HG03060 (cell line): ENCODE measurements around the gene PRTFDC1.
"Not testable (repeated sequence)": the region's sequence is repeated elsewhere in the genome, so short reads cannot be mapped to it uniquely, and the experiment has no call there.

Experiments
- ATAC-seq: cut with Tn5 transposase; IDR thresholded peaks from one replicate; pipeline ENCODE4 v1.9.1; 2021; ENCODE audit warnings: low read depth, moderate number of reproducible peaks; ENCODE audit not compliant: unreplicated experiment

PRTFDC1 gene

GRCh38 chr10:24935504-24936292 is 16.7 kb downstream of the PRTFDC1 start:
- no peak for ATAC-seq

GRCh38 chr10:24931236-24931635 is 21.2 kb downstream of the PRTFDC1 start:
- no peak for ATAC-seq

DNA sequence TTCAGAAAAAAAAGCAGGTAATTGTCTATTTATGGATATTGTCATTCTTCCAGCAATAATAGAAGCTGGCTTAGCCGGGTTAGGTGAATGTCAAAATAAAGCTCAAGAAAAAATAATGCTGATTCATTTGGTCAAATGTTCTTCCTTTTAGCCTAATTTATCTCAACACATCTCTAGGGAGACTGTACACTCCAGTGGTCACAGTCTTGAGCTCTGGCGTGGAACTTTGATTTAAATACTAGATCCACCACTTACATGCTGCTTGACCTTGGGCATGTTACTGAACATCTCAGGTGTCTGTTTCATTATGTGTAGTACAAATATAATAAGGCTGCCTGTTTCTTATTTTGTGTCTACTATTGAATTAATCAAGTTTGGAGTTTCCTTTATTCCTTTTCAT is 22.0 kb downstream of the PRTFDC1 start:
- ATAC-seq = peak; percentile 74

DNA sequence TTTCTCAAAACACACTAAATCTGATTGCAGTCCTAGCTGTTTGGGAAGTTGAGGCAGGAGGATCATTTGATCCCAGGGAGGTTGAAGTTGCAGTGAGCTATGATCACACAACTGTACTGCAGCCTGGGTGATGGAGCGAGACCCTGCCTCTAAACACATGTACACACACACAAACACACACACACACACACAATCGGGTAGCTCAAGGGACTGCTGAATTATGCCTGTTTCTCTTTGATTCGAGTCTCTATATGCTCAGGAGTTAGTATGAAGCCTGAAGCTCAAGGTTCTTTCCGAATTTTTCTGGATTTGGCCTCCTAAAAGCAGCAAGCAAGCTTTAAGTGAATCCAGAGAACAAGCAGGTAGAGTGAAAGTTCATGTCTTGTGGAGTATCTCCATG is 22.5 kb downstream of the PRTFDC1 start:
- no peak for ATAC-seq

DNA sequence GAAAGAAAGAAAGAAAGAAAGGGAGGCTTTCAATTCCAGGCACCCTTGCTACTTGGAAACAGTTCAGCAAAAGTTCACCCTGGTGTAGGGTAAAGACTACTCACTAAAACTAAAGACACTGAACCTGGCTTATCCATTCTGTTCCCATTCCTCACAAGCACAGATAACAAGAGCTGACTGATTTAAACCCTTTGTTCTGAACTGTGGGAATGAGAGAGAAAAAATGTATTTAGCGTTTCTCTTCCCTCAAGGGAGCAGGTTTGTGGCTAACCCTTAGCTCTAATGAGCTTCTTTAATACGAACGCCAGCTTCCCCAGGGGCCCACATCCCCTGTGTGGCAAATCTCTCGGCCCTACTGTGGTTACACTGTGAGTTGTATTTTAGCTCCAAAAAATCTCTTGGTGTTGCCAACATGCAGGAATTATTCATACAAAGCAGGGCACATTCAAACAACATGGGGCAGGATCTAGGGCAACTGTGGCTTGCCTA is 23.3 kb downstream of the PRTFDC1 start:
- ATAC-seq = peak; percentile 52

DNA sequence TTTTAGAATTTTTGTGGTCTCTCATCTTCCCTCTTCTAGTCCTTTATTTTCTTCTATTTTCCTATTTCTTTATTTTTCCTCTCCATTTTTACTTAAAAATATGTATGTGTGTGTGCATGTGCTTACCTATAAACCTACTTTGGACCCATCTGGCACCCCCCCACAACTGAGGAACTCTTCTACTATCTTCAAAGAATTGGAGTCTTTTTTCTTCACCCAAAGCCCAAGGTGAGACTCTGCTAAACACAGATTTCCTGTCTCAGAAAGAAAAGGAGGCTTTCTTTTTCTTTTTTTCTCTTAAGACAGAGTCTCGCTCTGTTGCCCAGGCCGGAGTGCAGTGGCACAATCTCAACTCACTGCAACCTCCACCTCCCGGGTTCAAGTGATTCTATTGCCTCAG is 24.2 kb downstream of the PRTFDC1 start:
- ATAC-seq = no peak

DNA sequence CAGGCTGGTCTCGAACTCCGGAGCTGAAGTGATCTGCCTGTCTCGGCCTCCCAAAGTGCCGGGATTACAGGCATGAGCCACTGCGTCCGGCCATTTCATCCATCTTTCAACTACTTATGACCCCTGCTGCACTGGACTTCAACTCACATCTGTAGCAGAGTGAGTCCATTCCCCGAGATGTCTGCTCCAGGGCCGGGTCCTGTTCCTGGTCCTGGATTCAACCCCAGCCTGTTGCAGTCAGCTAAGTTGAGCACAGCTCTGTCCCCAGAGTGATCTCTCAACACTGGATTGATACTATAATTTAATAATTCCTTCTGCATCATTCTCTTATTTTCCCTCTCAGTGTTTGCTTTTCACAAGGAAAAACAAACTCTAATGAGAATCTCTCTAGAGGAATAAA is 25.8 kb downstream of the PRTFDC1 start:
- no peak for ATAC-seq

- no peak for ATAC-seq
Observed at GRCh38 chr10:24925799-24926198, 26.6 kb downstream of the PRTFDC1 start.

DNA sequence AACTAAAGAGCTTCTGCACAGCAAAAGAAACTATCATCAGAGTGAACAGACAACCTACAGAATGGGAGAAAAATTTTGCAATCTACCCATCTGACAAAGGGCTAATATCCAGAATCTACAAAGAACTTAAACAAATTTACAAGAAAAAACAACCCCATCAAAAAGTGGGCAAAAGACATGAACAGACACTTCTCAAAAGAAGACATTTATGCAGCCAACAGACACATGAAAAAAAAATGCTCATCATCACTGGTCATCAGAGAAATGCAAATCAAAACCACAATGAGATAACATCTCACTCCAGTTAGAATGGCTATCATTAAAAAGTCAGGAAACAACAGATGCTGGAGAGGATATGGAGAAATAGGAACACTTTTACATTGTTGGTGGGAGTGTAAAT is 27.9 kb downstream of the PRTFDC1 start:
- not testable (repeated sequence) for ATAC-seq

DNA sequence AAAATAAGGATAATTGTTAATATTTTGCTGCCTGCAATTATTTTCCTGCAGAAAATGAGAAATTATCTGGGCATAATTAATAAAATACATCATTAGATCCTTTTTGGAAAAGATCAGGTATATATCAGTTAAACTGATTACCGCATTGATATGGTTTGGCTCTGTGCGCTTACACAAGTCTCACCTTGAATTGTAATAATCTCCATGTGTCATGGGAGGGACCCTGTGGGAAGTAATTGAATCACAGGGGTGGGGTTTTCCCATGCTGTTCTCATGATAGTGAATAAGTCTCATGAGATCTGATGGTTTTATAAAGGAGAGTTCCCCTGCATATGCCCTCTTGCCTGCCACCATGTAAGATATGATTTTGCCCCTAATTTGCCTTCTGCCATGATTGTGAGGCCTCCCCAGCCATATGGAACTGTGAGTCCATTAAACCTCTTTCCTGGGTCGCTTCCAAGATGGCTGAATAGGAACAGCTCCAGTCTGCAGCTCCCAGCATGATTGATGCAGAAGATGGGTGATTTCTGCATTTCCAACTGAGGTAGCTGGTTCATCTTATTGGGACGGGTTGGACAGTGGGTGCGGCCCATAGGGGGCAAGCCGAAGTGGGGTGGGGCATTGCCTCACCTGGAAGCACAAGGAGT is 30.1 kb downstream of the PRTFDC1 start:
- not testable (repeated sequence) for ATAC-seq

GRCh38 chr10:24920907-24921881 is 31.2 kb downstream of the PRTFDC1 start:
- no peak for ATAC-seq

- ATAC-seq = not testable (repeated sequence)
Observed at GRCh38 chr10:24920192-24920591, 32.2 kb downstream of the PRTFDC1 start.

- not testable (repeated sequence) for ATAC-seq
Observed at GRCh38 chr10:24919629-24920028, 32.8 kb downstream of the PRTFDC1 start.

GRCh38 chr10:24917979-24918378 is 34.4 kb downstream of the PRTFDC1 start:
- ATAC-seq = no peak

GRCh38 chr10:24917493-24917892 is 34.9 kb downstream of the PRTFDC1 start:
- ATAC-seq = no peak

GRCh38 chr10:24916365-24916764 is 36.0 kb downstream of the PRTFDC1 start:
- no peak for ATAC-seq

DNA sequence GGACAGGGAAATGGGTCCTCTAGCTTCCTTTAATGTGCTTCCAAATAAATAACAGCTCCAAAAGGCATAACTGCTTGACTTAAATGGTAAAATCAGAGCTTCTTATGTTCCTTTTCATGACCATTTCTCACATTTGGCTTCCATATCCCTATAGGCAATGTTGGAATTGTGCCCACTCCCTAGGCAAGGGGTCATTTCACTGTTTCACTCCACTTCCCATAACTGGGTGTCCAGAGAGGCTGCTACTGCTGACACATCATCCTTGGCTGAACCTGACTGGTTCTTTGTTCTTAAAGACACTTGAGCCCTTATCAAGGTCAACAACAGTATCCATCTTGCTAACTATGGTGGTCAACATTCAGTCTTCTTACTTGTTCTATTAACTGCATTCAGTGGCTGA is 37.1 kb downstream of the PRTFDC1 start:
- ATAC-seq = no peak

- no peak for ATAC-seq
Observed at GRCh38 chr10:24914148-24914547, 38.3 kb downstream of the PRTFDC1 start.

- no peak for ATAC-seq
Observed at GRCh38 chr10:24912215-24912614, 40.2 kb downstream of the PRTFDC1 start.

DNA sequence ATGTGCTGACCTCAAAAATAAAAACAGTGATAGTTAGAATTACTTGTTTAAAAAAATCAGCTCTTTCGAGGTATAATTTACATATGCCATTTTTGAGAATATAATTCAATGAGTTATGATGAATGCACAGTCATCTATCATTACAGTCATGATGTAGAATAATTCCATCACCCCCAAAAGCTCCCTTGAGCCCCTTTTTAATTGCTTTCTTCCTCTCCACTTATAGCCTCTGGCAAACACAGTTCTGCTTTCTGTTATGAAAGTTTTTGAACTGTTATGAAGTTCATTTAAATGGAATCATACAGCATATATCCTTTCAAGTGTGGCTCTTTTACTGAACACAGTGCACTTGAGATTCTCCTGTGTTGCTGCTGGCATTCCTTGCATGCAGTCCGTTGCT is 41.4 kb downstream of the PRTFDC1 start:
- ATAC-seq = no peak

GRCh38 chr10:24910574-24910973 is 41.8 kb downstream of the PRTFDC1 start:
- no peak for ATAC-seq
